Stimulated activated CD4-positive, alpha-beta T cell treated with anti-CD3 and anti-CD28 coated beads, Interleukin-15, amount 100 ng/mL, for 1 hour (primary cell): ENCODE measurements around the gene ANKRD29.
"Not testable (repeated sequence)": the region's sequence is repeated elsewhere in the genome, so short reads cannot be mapped to it uniquely, and the experiment has no call there.

ENCODE experiments used
- DNase-seq, 2 donors: peaks; one replicate each; pipeline ENCODE4 v3.0.0-alpha.2; 2020; ENCODE audit warnings: low read depth in 1 of 2, low spot score in 1 of 2

The ANKRD29 gene

DNA sequence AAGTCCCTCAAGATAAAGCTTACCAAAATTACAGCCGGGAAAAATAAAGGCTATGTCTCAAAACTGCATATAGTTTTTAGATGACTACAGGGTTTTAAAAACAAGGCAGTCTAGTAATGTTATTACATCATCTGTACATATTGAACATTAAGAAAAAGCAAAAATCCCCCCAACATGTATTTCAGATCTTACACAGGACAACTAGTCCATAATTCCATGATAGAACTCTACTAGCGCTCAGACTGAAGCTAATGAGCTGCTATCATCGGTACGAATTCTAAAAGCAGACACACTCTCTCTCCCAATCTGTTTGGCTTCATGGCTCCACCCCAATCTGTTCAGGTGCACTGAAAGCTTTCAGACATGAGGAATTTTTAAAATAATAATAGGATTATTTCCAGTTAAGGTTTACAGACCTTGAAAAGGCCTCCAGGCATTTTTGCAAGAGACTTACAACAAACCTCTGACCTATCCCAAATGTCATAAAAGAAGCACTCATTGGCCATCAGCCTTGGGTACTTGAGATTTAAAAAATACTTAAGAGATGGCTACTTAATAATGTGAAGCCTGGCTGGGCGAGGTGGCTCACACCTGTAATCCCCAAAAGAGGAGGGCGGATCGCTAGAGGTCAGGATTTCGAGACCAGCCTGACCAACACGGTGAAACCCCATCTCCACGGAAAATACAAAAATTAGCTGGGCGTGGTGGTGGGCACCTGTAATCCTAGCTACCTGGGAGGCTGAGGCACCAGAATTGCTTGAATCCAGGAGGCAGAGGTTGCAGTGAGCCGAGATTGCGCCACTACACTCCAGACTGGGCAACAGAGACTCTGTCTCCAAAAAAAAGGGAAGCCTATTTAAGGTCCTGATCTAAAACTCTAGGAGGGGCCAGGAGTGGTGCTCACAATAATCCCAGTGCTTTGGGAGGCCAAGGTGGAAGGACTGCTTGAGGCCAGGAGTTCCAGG is 78.4 kb downstream of the ANKRD29 start:
- DNase-seq, result no peak

DNA sequence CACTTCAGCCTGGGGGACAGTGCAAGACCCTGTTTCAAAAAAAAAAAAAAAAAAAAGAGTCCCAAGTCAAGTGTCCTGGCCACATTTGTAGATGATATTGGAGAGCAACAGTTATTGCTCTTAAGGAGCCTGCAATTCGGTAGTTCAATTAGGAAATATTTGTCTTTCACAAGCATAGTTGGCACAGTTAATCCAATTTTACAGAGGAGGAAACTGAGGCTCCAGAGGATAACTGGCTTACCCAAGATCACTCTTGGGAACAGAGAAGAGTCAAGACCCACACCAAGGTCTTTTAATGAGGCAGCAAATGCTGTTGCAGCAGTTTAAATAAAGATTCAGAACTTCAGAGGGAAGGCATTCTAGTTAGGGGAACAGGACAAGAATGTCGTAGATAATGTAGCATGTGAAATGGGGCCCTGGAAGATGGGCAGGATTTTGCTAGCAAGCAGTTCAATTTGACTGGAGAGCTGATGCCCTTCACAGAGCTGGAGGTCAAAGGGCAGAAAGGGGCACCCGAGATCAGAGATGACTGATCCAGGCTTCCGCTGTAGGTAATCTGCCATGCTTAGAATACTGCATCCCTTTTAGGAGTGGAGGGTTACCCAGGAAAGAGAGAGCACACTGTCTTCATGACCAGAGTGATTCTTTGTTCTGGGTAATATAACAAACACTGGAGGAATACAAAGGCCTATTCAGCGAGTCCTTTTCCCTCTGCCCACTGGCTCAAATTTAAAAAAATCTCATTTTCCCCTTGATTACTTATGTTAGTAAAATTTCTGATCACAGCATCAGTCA is 79.4 kb downstream of the ANKRD29 start:
- DNase-seq, result no peak

DNA sequence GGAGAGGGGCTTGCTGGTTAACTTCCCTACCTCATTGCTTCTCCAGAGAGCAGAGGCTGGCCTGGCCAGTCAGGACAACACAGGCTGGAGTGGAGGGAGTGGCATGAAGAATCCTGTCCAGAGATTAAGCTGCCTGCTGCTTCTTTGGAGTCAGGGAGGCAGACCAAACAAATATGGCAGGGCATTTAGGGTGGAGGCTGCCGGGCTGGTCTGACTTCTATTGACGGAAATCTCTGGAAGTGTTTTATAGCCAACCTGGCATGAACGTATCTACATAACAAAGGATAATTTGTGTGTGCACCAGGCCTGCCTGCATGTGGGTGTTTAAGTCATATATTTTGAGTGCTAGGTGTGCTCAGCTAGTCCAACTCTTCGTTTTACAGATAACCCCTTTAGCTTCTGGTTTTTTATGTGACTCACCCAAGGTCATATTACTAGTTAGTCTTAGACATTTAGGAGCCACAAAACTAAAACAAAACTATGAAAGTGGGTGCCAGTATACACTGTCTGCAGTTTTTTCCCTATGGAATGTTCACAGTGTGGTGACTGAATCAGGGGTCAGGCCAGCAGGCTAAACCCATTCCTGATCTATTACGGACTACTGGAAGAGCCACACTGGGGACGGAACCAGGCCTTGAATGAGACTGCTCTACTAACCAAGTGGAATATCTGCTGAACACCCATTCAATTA is 81.9 kb downstream of the ANKRD29 start:
- DNase-seq, result no peak

DNA sequence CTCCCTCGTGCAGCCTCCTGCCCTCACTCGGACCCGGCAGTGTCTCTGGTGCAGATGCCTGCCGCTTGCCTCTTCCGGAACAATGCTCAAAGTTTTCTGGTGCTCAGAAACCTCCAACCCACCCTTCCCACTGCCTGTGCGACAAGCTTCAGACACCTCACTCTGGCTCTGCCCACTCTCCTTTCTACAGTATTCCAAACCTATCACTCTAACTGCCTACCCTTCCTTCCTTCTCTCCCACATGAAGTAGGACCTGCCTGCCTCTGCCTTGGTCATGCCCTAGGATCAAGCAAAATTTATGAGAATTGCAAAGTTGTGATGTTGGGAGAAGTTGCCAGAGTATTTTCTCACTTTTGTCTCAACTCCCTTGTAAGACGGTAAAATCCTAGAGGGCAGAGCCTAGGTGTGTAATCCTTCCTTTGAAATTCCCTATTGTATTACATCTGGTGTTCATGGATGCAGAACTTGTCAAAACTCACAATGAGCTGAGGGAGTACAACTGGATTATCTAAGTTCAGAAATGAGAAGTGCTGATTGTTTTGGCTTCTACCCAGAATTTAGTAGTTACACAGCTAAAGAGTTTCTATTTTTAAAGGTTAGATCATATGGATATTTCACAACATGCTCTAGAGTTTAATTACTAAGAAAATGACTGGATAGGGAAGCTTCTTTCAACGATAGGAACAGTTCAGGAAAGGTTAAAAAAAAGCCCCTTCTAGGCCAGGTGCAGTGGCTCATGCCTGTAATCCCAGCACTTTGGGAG is 83.6 kb downstream of the ANKRD29 start:
- no peak for DNase-seq

DNA sequence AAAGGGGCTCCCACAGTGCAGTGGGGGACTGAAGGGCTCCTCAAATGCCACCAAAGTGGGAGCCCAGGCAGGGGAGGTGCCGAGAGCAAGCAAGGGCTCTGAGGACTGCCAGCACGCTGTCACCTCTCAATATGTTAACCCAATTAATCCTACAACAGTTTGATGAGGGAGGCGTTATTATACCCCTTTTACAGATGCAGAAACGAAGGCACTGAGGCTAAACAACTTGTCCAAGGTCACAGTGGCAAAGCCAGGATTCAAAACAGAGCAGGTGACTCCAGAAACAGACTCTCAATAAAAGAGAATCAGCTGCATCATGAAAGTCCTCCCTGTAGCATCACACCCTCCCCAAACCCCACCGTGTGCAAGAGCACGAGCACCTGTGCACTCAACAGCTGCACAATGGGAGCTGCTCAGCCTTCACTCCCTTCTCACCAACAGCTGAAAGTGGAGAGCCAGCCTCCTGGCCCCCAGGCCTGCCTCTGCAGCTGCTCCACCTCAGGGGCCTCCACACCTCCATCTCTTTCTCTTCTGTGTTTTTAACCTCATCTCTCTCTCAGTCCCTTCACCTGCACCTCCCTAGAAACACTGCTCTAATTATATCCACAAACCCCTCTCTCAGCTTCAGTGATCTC is 84.5 kb downstream of the ANKRD29 start:
- no peak for DNase-seq

DNA sequence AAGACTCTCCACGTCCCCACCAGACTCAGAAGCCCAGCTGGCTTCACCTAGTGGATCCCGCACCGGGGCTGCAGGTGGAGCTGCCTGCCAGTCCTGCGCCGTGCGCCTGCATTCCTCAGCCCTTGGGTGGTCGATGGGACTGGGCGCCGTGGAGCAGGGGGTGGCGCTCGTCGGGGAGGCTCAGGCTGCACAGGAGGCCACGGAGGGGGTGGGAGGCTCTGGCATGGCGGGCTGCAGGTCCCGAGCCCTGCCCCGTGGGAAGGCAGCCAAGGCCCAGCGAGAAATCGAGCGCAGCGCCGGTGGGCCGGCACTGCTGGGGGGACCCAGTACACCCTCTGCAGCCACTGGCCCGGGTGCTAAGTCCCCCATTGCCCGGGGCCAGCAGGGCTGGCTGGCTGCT is 85.2 kb downstream of the ANKRD29 start:
- not testable (repeated sequence) for DNase-seq

DNA sequence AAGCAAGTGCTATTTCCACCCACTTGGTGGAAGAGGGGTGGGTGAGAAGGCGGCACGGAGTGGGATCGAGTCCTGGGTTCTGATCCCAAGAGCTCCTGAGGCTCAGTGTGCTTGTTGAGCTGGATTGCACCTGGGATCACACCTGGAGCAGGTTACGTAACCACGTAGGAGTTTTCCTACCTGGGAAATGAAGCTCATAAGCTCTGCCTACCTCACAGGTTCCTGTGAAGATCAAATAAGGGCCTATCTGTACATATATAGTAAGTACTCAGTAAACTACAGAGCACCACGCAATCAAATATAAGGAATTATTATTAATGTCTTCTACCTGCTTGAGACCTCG is 87.4 kb downstream of the ANKRD29 start:
- no peak for DNase-seq

DNA sequence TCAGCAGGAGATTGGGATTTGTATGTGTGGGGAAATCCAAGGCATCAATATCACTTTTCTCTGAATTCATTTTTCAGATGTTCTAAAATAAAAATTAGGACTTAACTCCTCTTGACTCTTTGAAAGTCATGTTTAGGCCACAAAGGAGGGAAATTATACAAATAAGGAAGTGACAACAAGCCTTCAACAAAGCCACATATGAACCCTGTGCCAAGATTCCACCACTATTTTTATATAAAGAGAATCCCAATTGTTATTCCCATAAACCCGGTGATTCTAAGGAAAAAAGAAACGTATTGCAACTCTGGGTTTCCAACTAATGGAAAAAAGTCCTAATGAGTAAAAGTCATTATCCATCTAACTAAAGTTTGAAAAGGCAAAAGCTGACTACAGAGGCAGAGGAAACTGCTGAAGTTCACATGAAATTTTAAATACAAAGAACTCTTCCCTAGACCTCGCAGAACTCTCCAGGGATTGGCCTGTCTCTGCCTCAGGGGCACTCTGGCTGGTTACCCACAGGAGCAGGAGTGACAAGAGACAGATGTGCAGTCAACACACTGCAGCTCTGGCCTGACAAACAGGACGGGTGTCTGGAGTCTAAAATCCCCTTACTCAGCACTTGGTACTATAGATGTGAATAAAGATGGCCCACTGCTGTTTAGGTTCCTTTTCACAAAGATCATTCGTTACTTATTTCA is 88.0 kb downstream of the ANKRD29 start:
- no peak for DNase-seq

DNA sequence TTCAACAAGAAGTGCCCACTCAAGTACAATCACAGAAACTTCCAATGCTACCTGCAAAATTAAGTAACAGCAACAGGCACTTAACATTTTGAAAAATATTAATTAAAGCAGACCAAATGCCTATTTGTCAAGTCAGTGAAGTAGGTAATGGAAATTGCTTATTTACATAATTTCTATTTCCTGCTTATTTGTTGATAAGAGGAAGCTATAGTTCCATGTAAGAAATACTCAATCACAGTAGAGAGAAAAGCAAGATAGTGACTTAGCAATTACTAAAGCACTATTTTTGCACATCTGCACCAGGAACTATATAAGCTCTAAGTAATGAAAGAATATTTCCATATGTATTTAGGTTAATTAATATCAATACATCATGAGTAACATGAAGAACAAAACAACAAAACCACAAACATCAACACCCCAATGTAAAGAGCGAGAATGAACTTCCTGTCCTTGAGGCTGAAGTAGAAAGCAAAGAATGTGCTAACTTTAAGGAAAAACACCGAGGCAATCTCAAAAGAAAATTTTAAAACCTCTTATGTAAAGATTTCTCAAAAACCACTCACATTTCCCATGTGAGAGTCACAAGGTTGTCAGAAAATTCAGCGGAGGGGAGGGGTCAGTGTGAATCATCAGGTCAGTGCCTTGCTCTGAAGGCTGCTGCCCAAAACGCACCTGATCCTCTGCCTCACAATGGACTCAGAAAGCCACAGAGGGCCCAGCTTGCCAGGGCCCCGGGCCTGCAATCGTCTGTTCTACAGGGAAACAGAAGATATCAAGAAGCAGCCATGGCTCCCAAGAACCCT is 88.9 kb downstream of the ANKRD29 start:
- DNase-seq, result no peak

DNA sequence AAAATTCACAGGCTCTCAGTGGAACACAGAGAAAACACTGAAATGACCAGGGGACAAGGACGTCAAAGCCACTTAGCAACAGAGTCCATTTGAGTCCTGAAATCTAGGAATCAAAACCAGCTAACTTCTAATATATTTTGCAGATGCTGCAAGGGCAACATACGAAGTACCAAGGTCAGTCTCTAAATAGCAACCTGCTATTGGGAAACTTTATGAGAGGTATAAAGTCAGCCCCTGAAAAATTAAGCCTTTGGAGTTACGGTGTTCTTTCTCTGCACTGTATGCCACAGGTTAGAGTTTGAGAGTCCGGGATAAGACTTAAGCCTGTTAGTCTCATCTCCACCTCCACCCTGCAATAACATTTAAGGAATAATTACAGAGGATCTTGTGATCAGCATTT is 89.7 kb downstream of the ANKRD29 start:
- no peak for DNase-seq

DNA sequence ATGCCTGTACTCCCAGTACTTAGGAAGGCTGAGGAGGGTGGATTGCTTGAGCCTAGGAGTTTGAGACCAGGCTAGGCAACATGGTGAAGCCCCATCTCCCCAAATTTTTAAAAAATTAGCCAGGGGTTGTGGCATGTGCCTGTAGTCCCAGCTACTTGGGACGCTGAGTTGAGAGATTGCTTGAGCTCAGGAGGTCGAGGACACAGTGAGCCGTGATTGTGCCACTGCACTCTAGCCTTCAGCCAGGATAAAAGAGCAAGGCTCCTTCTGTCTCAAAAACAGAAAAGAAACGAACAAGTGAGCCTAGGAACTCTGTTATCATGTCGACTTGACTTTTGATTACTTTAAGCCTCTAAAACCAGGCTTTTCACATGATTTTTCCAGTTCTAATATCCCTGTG is 90.1 kb downstream of the ANKRD29 start:
- no peak for DNase-seq

DNA sequence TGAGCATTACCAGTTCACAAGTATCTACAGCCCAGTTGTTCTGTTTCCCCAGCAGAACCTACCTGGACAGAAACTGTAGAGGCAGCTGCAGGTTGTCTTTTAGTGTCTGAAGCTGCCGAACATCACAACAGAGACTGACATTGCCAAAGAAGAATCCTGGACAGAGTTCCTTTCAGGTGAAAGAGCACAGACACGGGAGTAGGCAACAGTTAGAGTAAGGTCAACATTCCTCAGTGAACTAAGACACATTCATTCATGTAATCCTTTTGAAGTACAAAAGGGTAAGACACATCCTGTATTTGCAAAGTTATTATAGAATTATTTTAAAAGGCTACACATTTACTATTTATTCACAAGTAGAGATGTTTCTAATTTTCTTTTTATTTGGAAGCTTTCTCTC is 90.7 kb downstream of the ANKRD29 start:
- DNase-seq, result no peak

DNA sequence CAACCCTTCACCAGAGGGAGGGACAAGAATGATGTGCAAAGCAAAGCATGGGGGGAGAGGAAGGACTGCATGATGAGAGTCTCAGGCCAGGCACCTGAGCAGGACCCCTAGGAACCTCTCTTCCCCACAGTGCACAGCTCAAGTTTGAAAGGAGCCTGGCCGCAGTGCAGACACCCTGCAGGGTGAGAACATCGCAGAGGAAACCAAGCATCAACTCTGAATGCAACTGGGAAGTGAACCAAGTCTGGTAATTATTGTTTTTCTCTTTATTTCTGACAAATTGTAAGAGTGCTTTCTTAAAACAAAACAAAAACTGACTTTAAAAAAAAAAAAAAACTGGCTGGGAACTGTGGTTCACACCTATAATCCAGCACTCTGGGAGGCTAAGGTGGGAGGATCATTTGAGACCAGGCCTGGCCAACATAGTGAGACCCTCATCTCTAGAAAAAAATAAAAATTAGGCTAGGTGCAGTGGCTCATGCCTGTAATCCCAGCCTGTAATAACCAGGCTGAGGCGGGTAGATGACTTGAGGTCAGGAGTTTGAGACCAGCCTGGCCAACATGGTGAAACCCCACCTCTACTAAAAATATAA is 91.7 kb downstream of the ANKRD29 start:
- DNase-seq, result no peak

DNA sequence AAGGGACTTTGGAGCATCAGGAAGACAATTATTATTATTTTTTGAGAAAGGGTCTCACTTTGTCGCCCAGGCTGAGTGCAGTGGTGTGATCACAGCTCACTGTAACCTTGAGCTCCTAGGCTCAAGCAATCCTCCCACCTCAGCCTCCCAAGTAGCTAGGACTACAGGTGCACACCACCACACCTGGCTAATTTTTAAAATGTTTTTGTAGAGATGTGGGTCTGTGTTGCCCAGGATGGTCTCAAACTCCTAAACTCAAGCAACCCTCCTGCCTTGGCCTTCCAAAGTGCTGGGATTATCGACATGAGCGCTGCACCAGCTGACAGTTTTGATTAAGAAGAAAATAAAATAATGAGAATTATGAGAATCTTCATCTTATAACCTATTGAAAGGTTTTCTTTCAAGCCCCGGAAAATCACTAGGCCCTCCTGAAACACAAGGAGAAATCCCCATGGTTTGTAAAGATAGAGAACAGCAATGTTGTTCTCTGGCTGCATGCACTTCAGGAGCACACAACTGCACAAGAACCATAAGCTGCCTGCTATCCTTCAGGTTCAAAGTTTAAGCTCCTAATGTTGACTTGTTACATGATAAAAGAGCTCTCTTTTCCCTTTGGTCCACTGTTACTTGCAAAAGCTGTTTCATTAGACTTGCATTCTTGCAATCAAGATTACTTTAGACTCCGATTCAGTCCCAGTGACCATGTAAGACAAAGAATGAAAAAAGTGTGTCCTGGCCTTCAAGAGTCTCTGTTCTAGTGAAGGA is 93.2 kb downstream of the ANKRD29 start:
- no peak for DNase-seq

DNA sequence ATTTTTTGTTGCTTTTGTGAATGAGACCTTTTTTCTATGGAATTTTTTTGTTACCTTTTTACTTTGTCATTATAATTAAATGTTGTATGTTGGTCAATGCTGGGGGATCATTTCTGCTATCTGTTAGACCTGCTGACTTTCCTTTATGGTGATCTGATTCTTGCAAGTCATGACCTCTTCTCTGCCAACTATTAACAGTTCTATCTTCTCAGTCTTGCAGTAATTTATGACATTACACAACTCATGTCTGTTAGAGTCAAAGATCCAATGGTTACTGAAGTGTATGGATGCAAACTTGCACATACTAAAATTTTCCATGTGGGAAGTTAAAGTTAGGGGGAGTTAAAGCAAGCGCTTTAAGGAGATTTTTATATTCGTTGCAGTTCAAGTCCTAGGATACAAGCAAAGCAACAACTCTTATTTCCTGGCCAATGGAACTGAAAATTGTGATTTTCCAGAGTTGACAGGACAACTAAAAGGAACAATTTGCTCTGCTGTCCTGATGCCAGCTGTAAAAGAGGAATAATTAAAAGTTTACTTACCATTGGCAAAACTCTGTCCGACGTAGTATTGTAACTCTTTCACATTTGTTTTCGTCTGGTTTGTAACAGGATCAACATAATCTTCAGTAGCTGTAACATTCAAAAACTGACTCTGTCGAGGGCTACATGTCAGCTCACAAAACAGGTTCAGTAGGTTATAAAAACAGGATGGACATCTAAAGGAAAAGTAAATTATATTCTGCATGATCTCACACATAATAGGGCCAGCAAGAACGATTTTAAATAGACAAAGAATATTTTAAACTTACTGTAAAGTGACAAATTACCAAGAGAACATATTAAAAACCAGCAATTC is 94.2 kb downstream of the ANKRD29 start:
- DNase-seq, result no peak

DNA sequence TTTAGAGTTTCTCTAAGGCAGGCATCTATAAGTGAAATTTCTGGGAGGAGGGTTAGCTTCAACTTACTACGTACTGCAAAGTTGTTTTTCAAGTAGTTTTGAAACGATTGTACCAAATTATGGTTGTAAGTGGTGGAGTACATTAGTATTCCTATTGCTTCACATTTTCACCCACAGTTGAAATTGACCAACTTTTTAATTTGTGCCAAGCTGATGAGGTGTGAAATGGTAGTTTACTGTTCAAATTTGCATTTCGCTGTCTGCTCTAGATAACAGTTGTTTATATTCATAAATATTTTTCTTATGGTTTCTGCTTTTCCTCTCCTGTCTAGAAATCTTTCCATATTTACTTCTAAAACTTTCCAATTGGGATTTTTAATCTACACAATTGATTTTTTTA is 95.0 kb downstream of the ANKRD29 start:
- DNase-seq, result no peak

DNA sequence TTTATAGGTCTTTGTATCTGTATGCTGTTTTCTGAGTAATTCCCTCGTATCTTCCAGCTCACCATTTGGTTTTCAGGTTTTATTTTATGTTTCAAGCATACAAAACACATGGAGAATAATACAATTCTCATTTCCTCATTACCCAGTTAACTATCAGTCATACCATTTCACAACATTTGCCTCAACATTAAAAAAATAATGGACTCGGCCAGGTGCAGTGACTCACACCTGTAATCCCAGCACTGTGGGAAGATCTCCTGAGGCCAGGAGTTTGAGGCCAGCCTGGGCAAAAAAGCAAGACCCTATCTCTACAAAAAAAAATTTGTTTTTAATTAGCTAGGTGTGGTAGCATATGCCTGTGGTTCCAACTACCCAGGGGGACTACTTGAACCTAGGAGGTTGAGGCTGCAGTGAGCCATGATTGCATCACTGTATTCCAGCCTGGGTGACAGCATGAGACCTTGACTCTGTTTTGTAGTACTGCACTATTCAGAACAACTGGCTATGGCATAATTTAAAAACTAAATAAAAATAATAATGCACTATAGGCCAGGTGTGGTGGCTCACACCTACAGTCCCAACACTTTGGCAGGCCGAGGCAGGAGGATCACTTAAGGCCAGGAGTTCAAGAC is 96.7 kb downstream of the ANKRD29 start:
- DNase-seq, result no peak
